Coronary artery (tissue), 2 donors: ENCODE data around the gene ATF6B.
"Not testable (repeated sequence)": the region's sequence is repeated elsewhere in the genome, so short reads cannot be mapped to it uniquely, and the experiment has no call there.

Experiments used
- DNase-seq: peaks from one replicate; pipeline ENCODE4 v3.0.0-alpha.2; 2017; ENCODE audit warnings: low spot score
- H3K27ac ChIP-seq, 2 donors: fragments of 200-600 bp; sonication (generic); one replicate each; pipeline ENCODE4 v1.5.1; 2016 to 2019
- H3K4me3 ChIP-seq: fragments of 200-600 bp; sonication (generic); 2 replicates; pipeline ENCODE4 v1.5.1; 2016; ENCODE audit warnings: mild to moderate bottlenecking, moderate library complexity
- TF ChIP-seq, protein P1 (sequence below): fragments of 200-600 bp; sonication (generic); IDR thresholded peaks from one replicate; pipeline ENCODE4 v1.5.1; 2019; ENCODE audit warnings: antibody characterized with exemption

ATF6B gene

GRCh38 chr6:32108094-32108627, 19.9 kb downstream of the ATF6B start:
- H3K4me3 ChIP-seq, result peak overlapping the region; percentile 76
- TF ChIP-seq, protein P1, sequence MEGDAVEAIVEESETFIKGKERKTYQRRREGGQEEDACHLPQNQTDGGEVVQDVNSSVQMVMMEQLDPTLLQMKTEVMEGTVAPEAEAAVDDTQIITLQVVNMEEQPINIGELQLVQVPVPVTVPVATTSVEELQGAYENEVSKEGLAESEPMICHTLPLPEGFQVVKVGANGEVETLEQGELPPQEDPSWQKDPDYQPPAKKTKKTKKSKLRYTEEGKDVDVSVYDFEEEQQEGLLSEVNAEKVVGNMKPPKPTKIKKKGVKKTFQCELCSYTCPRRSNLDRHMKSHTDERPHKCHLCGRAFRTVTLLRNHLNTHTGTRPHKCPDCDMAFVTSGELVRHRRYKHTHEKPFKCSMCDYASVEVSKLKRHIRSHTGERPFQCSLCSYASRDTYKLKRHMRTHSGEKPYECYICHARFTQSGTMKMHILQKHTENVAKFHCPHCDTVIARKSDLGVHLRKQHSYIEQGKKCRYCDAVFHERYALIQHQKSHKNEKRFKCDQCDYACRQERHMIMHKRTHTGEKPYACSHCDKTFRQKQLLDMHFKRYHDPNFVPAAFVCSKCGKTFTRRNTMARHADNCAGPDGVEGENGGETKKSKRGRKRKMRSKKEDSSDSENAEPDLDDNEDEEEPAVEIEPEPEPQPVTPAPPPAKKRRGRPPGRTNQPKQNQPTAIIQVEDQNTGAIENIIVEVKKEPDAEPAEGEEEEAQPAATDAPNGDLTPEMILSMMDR, result no peak
- DNase-seq, result peak; percentile 89
- peak overlapping the region; percentile 78 to 89 for H3K27ac ChIP-seq

DNA sequence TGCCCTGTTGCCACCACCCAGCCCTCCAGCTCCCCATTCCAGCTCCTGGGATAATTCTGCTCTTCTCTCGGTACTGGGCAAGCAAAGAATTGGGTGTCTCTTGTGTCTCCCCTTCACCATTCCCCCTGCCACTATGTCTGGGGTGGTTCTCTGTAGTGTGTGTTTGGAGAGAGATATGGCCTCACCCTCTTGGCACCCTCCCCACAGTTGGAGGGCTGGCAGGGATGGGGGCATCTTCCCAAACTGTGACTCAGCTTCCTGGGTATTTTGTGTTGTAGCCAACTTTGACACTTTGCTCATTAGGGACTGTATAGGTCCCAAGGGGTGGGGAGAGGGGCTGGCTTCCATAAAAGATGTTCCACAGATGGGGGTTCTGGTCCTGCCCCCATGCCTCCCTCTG, 20.6 kb downstream of the ATF6B start:
- Histone ChIP-seq H3K4me3 (peak overlapping the region; percentile 76), H3K27ac (peak overlapping the region; percentile 78 to 89)
- TF ChIP-seq, protein P1, result no peak
- DNase-seq, result no peak

GRCh38 chr6:32105433-32105832, 22.6 kb downstream of the ATF6B start:
- no peak for DNase-seq
- TF ChIP-seq, protein P1, result no peak
- Histone ChIP-seq H3K27ac (no peak overlapping the region), H3K4me3 (no peak overlapping the region)

GRCh38 chr6:32102255-32102654, 25.8 kb downstream of the ATF6B start:
- Histone ChIP-seq H3K27ac (no peak overlapping the region), H3K4me3 (no peak overlapping the region)
- DNase-seq, result no peak
- TF ChIP-seq, protein P1, result no peak

DNA sequence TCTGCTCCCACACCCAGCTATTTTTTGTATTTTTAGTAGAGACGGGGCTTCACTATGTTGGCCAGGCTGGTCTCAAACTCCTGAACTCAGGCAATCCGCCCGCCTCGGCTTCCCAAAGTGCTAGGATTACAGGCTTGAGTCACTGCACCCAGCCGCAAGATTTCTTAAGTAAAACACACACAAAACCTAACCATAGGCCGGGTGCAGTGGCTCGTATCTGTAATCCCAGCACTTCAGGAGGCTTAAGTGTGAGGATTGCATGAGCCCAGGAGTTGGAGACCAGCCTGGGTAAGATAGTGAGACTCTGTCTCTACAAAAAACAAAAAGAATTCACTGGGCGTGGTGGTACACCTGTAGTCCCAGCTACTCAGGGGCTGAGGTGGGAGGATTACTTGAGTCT, 27.8 kb downstream of the ATF6B start:
- not testable (repeated sequence) for DNase-seq, H3K27ac ChIP-seq, H3K4me3 ChIP-seq

DNA sequence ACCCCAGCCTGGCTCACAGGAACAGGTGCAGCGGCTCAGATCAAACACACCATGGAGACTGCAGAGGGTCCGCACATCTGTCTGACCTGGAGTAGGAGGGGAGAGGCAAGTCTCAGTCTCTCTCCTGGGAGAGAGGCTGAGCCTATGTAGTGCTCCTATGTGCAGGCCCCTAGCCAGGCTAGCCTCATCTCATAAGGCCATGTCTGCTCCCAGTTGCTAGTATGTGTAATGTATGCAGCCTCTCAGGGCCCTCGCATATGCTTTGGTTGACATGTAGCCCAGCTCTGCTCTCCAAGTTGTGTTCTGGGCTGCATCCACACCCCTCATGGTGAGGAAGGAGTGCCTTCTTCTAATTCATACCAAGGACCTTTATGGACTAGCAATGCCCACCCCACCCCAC, 30.7 kb downstream of the ATF6B start:
- no peak for DNase-seq
- H3K4me3 ChIP-seq, result no peak overlapping the region
- no peak overlapping the region for H3K27ac ChIP-seq
- TF ChIP-seq, protein P1, result no peak

GRCh38 chr6:32096394-32097258, 31.4 kb downstream of the ATF6B start:
- no peak for DNase-seq
- H3K4me3 ChIP-seq, result peak overlapping the region; percentile 32

More at GRCh38 chr6:32096394-32097258, 31.4 kb downstream of the ATF6B start:
- TF ChIP-seq, protein P1, result no peak
- no peak overlapping the region for H3K27ac ChIP-seq
